HepG2 (cell line): ENCODE results near the gene KCTD16. TPM values are rescaled to one million over a fixed set of nuclear protein-coding genes. Genes with fewer than 3 reads are reported as not detected.

Source experiments
- ATAC-seq: fragments of 200-7000 bp; cut with Tn5 transposase; 3 replicates; pipeline ENCODE4 v1.9.1; 2020; ENCODE audit warnings: mild to moderate bottlenecking, moderate library complexity
- BruUV-seq: library from RNA; stranded (reverse); fragments of 400-500 nt; replicated peaks from 2 replicates; lab custom pipeline; 2021; lab: Mats Ljungman, UMichigan
- CTCF ChIA-PET: fragments of 300-600 bp; formaldehyde crosslinking; extraction: SDS; loops from one replicate; lab custom pipeline; 2021; ENCODE audit warnings: low total read pairs, inconsistent platforms, low intra/inter-chr PET ratio; lab: Yijun Ruan, JAX
- POLR2A ChIA-PET: fragments of 350-600 bp; sonication (Branson Sonifier 250); formaldehyde crosslinking; loops from one replicate; lab custom pipeline; 2020; ENCODE audit warnings: antibody characterized with exemption, inconsistent platforms; lab: Yijun Ruan, JAX
- DNase-seq: peaks from one replicate; pipeline ENCODE4 v3.0.0-alpha.2; 2015; ENCODE audit warnings: low spot score
- FAIRE-seq: peaks from 3 replicates; lab custom pipeline; 2011; peaks lifted over from hg19 to GRCh38; lab: Jason Lieb, UNC
- H2AFZ ChIP-seq: one replicate; pipeline ENCODE4 v1.6.1; 2011; ENCODE audit warnings: low read length, inconsistent platforms
- H3K27ac ChIP-seq: fragments of 300-600 bp; 3 replicates; pipeline ENCODE4 v1.8.0; 2011; ENCODE audit warnings: mixed run types, mild to moderate bottlenecking, mixed read lengths, low read length, inconsistent platforms; ENCODE audit not compliant: insufficient read depth; ENCODE audit errors: extremely low read length
- H3K27me3 ChIP-seq, 2 experiments: fragments of 200-600 bp in 1 of 2; 2 replicates in 1 of 2; 3 replicates in 1 of 2; pipeline versions ENCODE4 v1.6.0 to v1.8.0; 2011; ENCODE audit warnings: low read length in 2 of 2, mild to moderate bottlenecking in 2 of 2, moderate library complexity in 2 of 2, inconsistent platforms in 1 of 2; ENCODE audit not compliant: insufficient read depth in 2 of 2, control insufficient read depth in 1 of 2
- H3K36me3 ChIP-seq, 2 experiments: fragments of 200-600 bp in 1 of 2; replicated peaks in 1 of 2; 2 replicates in 1 of 2; 3 replicates in 1 of 2; pipeline versions ENCODE4 v1.5.1 to v1.8.0; 2011; ENCODE audit warnings: low read length in 2 of 2, inconsistent platforms in 1 of 2; ENCODE audit not compliant: insufficient read depth in 2 of 2, control insufficient read depth in 1 of 2
- H3K4me1 ChIP-seq: 2 replicates; pipeline ENCODE4 v1.5.1; 2012; ENCODE audit warnings: low read length, inconsistent platforms; ENCODE audit not compliant: insufficient read depth
- H3K4me2 ChIP-seq: 2 replicates; pipeline ENCODE4 v1.6.0; 2011; ENCODE audit warnings: low read depth, low read length, inconsistent platforms
- H3K4me3 ChIP-seq, 3 experiments: fragments of 200-600 bp in 1 of 3; sonication (generic), shearing (Covaris generic) in 1 of 3; replicated peaks in 1 of 3; 2 replicates each; pipeline ENCODE4 v1.5.1; 2011 to 2016; ENCODE audit warnings: low read length in 3 of 3, inconsistent platforms in 2 of 3, low read depth in 2 of 3, mild to moderate bottlenecking in 2 of 3, control low read depth in 1 of 3, mixed read lengths in 1 of 3; ENCODE audit not compliant: insufficient read depth in 1 of 3
- H3K79me2 ChIP-seq: one replicate; pipeline ENCODE4 v1.6.1; 2011; ENCODE audit warnings: low read length, inconsistent platforms; ENCODE audit not compliant: insufficient read depth
- H3K9ac ChIP-seq: 2 replicates; pipeline ENCODE4 v1.6.0; 2011; ENCODE audit warnings: mild to moderate bottlenecking, low read depth, low read length, inconsistent platforms; ENCODE audit not compliant: insufficient read depth
- H3K9me3 ChIP-seq: 2 replicates; pipeline ENCODE4 v1.5.1; 2012; ENCODE audit warnings: mild to moderate bottlenecking, low read length
- H4K20me1 ChIP-seq: 2 replicates; pipeline ENCODE4 v1.6.0; 2011; ENCODE audit warnings: inconsistent platforms, mild to moderate bottlenecking, low read length, moderate library complexity; ENCODE audit not compliant: insufficient read depth
- THYN1 ChIP-seq: sonication (generic); formaldehyde crosslinking; IDR thresholded peaks from 2 replicates; pipeline ENCODE4 v1.8.1; 2023; ENCODE audit warnings: low read depth, mild to moderate bottlenecking, moderate library complexity, missing genetic modification reagents, borderline replicate concordance
- YEATS4 ChIP-seq: sonication (generic); formaldehyde crosslinking; IDR thresholded peaks from 2 replicates; pipeline ENCODE4 v1.4.0; 2020; ENCODE audit warnings: missing genetic modification reagents, borderline replicate concordance
- ZNF720 ChIP-seq: sonication (generic); formaldehyde crosslinking; IDR thresholded peaks from 2 replicates; pipeline ENCODE4 v1.4.0; 2020; ENCODE audit warnings: missing genetic modification reagents
- in situ Hi-C: cut with HindIII; loops from 2 replicates; pipeline ENCODE4 v1.10.0; 2017; ENCODE audit warnings: low pct_unique_long_range_greater_than_20kb; ENCODE audit not compliant: extremely low pct_ligation_motif_present
- intact Hi-C: fragments of 100-400 bp; cut with micrococcal nuclease; formaldehyde crosslinking; loops from one replicate; pipeline ENCODE4 v1.10.0; 2022; ENCODE audit not compliant: unreplicated experiment
- polyA plus RNA-seq, 8 experiments: library from polyadenylated mRNA; depleted of rRNA in 3 of 8; stranded (reverse) in 7 of 8; unstranded in 1 of 8; fragments of >200 nt; fragmentation: Illumina TruSeq in 4 of 8; extraction: Trizol in 4 of 8; gene quantifications; 2 replicates each; pipeline versions ENCODE4 v1.2.1 to v1.2.3, GENCODE V29; 2011 to 2016; ENCODE audit warnings: low read depth in 4 of 8, missing spikeins in 1 of 8, mixed read lengths in 1 of 8; ENCODE audit not compliant: insufficient read depth in 1 of 8
- total RNA-seq, 5 experiments: library from RNA; depleted of rRNA; stranded (reverse); fragments of >200 nt; fragmentation: Illumina TruSeq; extraction: Trizol; gene quantifications; 2 replicates each; pipeline ENCODE4 v1.2.3, GENCODE V29; 2016; ENCODE audit warnings: low read depth in 1 of 5
- TF ChIP-seq, protein P1 (sequence below): sonication (generic); formaldehyde crosslinking; IDR thresholded peaks from 2 replicates; pipeline ENCODE4 v1.5.0; 2020; ENCODE audit warnings: mild to moderate bottlenecking, missing genetic modification reagents, borderline replicate concordance
- TF ChIP-seq, protein P2 (sequence below): sonication (generic); formaldehyde crosslinking; IDR thresholded peaks from 2 replicates; pipeline ENCODE4 v1.8.0; 2022; ENCODE audit warnings: mild to moderate bottlenecking, missing genetic modification reagents, moderate library complexity
- TF ChIP-seq, protein P3 (sequence below): sonication (generic); formaldehyde crosslinking; conservative IDR thresholded peaks from 2 replicates; pipeline ENCODE4 v1.8.0; 2022; ENCODE audit warnings: mild to moderate bottlenecking, moderate library complexity, missing genetic modification reagents
- TF ChIP-seq, protein P4 (sequence below): sonication (generic); formaldehyde crosslinking; IDR thresholded peaks from 2 replicates; pipeline ENCODE4 v1.4.0; 2020; ENCODE audit warnings: mild to moderate bottlenecking, missing genetic modification reagents
- TF ChIP-seq, protein P5 (sequence below): sonication (generic); formaldehyde crosslinking; IDR thresholded peaks from 2 replicates; pipeline ENCODE4 v1.5.1; 2020; ENCODE audit warnings: mild to moderate bottlenecking, missing genetic modification reagents, borderline replicate concordance
- TF ChIP-seq, protein P6 (sequence below): IDR thresholded peaks from 2 replicates; pipeline ENCODE4 v1.6.1; 2012; ENCODE audit warnings: inconsistent platforms
- TF ChIP-seq, protein P7 (sequence below): IDR thresholded peaks from 2 replicates; pipeline ENCODE4 v1.6.1; 2012; ENCODE audit warnings: low read length, improper control_type of control experiment

The KCTD16 gene
- total and polyA plus RNA-seq, 2 of the 13 experiments (the other 11 are each of a cell fraction or from before 2014, with no cell fraction given) = 0.02 to 0.09 TPM

DNA sequence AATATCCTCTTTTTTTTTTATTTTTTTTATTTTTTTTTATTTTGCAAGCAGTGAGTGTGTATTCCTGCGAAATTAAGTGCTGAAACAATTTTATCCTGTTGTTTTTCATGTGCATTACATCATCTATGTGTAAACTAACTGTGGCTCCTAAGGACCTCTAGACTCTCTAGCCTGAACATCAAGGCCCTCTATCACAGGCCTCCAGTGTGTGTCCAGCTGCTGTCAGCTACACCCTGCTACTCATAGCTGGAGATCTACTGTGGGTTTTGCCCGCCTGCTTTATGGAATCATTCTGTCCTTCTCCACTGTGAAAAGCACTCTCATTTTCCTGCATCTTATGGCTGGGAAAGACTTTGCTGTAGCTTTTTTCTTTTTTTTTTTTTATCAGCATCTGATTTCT, 157.8 kb downstream of the KCTD16 start (continued):
- TF ChIP-seq, protein P1, sequence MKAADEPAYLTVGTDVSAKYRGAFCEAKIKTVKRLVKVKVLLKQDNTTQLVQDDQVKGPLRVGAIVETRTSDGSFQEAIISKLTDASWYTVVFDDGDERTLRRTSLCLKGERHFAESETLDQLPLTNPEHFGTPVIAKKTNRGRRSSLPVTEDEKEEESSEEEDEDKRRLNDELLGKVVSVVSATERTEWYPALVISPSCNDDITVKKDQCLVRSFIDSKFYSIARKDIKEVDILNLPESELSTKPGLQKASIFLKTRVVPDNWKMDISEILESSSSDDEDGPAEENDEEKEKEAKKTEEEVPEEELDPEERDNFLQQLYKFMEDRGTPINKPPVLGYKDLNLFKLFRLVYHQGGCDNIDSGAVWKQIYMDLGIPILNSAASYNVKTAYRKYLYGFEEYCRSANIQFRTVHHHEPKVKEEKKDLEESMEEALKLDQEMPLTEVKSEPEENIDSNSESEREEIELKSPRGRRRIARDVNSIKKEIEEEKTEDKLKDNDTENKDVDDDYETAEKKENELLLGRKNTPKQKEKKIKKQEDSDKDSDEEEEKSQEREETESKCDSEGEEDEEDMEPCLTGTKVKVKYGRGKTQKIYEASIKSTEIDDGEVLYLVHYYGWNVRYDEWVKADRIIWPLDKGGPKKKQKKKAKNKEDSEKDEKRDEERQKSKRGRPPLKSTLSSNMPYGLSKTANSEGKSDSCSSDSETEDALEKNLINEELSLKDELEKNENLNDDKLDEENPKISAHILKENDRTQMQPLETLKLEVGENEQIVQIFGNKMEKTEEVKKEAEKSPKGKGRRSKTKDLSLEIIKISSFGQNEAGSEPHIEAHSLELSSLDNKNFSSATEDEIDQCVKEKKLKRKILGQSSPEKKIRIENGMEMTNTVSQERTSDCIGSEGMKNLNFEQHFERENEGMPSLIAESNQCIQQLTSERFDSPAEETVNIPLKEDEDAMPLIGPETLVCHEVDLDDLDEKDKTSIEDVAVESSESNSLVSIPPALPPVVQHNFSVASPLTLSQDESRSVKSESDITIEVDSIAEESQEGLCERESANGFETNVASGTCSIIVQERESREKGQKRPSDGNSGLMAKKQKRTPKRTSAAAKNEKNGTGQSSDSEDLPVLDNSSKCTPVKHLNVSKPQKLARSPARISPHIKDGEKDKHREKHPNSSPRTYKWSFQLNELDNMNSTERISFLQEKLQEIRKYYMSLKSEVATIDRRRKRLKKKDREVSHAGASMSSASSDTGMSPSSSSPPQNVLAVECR (CRISPR knock-in tag) = no peak
- TF ChIP-seq, protein P2, sequence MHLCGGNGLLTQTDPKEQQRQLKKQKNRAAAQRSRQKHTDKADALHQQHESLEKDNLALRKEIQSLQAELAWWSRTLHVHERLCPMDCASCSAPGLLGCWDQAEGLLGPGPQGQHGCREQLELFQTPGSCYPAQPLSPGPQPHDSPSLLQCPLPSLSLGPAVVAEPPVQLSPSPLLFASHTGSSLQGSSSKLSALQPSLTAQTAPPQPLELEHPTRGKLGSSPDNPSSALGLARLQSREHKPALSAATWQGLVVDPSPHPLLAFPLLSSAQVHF (CRISPR knock-in tag) = no peak

DNA sequence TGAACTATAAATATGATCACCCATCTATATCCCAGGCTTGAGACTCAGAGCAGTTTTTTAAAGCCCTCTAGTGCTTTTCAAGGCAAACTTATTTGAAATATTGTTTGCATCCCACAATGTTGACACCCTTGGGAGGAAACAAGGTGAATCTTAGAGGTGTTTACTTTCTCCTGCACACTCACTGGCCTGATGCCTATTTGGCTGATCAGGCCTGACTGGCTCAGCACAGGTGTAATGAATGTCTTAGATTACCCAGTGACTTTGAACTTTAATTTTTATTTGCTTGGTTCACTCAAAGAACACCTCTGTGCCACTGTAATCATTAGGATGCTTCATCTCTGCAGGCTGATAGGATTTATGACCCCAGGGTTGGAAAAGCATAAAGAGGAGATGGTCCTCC, 158.3 kb downstream of the KCTD16 start:
- in situ Hi-C loops = no loop called here
- no TSS peak for BruUV-seq
- TF ChIP-seq, protein P3, sequence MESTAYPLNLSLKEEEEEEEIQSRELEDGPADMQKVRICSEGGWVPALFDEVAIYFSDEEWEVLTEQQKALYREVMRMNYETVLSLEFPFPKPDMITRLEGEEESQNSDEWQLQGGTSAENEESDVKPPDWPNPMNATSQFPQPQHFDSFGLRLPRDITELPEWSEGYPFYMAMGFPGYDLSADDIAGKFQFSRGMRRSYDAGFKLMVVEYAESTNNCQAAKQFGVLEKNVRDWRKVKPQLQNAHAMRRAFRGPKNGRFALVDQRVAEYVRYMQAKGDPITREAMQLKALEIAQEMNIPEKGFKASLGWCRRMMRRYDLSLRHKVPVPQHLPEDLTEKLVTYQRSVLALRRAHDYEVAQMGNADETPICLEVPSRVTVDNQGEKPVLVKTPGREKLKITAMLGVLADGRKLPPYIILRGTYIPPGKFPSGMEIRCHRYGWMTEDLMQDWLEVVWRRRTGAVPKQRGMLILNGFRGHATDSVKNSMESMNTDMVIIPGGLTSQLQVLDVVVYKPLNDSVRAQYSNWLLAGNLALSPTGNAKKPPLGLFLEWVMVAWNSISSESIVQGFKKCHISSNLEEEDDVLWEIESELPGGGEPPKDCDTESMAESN (CRISPR knock-in tag) = no peak
- TF ChIP-seq, protein P4, sequence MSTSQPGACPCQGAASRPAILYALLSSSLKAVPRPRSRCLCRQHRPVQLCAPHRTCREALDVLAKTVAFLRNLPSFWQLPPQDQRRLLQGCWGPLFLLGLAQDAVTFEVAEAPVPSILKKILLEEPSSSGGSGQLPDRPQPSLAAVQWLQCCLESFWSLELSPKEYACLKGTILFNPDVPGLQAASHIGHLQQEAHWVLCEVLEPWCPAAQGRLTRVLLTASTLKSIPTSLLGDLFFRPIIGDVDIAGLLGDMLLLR (CRISPR knock-in tag) = no peak
- TF ChIP-seq, protein P5, sequence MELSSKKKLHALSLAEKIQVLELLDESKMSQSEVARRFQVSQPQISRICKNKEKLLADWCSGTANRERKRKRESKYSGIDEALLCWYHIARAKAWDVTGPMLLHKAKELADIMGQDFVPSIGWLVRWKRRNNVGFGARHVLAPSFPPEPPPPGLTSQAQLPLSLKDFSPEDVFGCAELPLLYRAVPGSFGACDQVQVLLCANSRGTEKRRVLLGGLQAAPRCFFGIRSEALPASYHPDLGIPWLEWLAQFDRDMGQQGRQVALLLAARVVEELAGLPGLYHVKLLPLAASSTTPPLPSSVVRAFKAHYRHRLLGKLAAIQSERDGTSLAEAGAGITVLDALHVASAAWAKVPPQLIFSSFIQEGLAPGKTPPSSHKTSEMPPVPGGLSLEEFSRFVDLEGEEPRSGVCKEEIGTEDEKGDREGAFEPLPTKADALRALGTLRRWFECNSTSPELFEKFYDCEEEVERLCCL (CRISPR knock-in tag) = no peak
- no peak for TF ChIP-seq YEATS4 (CRISPR knock-in tag)
- TF ChIP-seq ZNF720 = no peak
- TF ChIP-seq THYN1 = no peak
- TF ChIP-seq, protein P6, sequence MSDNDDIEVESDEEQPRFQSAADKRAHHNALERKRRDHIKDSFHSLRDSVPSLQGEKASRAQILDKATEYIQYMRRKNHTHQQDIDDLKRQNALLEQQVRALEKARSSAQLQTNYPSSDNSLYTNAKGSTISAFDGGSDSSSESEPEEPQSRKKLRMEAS = no peak
- TF ChIP-seq, protein P7, sequence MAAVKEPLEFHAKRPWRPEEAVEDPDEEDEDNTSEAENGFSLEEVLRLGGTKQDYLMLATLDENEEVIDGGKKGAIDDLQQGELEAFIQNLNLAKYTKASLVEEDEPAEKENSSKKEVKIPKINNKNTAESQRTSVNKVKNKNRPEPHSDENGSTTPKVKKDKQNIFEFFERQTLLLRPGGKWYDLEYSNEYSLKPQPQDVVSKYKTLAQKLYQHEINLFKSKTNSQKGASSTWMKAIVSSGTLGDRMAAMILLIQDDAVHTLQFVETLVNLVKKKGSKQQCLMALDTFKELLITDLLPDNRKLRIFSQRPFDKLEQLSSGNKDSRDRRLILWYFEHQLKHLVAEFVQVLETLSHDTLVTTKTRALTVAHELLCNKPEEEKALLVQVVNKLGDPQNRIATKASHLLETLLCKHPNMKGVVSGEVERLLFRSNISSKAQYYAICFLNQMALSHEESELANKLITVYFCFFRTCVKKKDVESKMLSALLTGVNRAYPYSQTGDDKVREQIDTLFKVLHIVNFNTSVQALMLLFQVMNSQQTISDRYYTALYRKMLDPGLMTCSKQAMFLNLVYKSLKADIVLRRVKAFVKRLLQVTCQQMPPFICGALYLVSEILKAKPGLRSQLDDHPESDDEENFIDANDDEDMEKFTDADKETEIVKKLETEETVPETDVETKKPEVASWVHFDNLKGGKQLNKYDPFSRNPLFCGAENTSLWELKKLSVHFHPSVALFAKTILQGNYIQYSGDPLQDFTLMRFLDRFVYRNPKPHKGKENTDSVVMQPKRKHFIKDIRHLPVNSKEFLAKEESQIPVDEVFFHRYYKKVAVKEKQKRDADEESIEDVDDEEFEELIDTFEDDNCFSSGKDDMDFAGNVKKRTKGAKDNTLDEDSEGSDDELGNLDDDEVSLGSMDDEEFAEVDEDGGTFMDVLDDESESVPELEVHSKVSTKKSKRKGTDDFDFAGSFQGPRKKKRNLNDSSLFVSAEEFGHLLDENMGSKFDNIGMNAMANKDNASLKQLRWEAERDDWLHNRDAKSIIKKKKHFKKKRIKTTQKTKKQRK = no peak

More for the DNA sequence above, 158.3 kb downstream of the KCTD16 start:
- DNase-seq (no peak), ATAC-seq (no peak), FAIRE-seq (no peak)
- no peaks in the 10 kb centered on the region for H3K79me2 ChIP-seq
- no peaks in the 10 kb centered on the region for H4K20me1 ChIP-seq
- ChIA-PET POLR2A (no interaction called here), CTCF (no interaction called here)
- no peak overlapping the region for H3K4me2 ChIP-seq
- intact Hi-C loops = no loop called here
- no peak overlapping the region for H2AFZ ChIP-seq
- H3K36me3 ChIP-seq = no peaks in the 10 kb centered on the region
- no peaks in the 10 kb centered on the region for H3K4me1 ChIP-seq
- H3K9me3 ChIP-seq = no peaks in the 10 kb centered on the region
- H3K9ac ChIP-seq = no peak overlapping the region
- no peaks in the 10 kb centered on the region for H3K27me3 ChIP-seq
- H3K4me3 ChIP-seq = no peak overlapping the region
- no peak overlapping the region for H3K27ac ChIP-seq
